ENCODE measurements around the gene CDC42BPA.
A peak's percentile ranks its signal among the peaks of the same experiment; 100 is the strongest.
"Not testable (repeated sequence)": the region's sequence is repeated elsewhere in the genome, so short reads cannot be mapped to it uniquely, and the experiment has no call there.

Gene CDC42BPA

DNA sequence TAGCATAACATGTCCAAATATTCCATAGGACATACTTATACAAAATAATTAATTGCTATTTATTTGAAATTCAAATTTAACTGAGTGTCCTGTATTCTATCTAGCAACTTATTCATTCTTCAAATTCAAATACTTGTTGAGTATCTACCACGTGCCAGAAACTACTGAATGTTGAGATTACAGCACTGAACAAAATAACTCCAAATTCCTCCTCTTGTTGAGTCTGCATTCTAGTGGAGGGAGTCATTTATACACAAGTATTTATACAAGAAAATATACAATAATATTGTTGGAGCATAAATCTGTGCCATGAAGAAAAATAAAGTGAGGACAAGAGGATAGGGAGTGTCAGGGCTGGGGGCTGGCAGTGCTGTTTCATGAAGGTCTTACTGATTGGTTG lies 43.7 kb upstream of the CDC42BPA start:
- H3K4me3 ChIP-seq (ENCODE audit: control insufficient read depth, low read depth, low read length), result no peak overlapping the region
- TF ChIP-seq, protein P1, sequence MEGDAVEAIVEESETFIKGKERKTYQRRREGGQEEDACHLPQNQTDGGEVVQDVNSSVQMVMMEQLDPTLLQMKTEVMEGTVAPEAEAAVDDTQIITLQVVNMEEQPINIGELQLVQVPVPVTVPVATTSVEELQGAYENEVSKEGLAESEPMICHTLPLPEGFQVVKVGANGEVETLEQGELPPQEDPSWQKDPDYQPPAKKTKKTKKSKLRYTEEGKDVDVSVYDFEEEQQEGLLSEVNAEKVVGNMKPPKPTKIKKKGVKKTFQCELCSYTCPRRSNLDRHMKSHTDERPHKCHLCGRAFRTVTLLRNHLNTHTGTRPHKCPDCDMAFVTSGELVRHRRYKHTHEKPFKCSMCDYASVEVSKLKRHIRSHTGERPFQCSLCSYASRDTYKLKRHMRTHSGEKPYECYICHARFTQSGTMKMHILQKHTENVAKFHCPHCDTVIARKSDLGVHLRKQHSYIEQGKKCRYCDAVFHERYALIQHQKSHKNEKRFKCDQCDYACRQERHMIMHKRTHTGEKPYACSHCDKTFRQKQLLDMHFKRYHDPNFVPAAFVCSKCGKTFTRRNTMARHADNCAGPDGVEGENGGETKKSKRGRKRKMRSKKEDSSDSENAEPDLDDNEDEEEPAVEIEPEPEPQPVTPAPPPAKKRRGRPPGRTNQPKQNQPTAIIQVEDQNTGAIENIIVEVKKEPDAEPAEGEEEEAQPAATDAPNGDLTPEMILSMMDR (conservative IDR thresholded peaks at IDR 0.05; ENCODE audit: control insufficient read depth, insufficient read depth, low read depth, low read length), result no peak
- no peak for DNase-seq (ENCODE audit: low read depth)

DNA sequence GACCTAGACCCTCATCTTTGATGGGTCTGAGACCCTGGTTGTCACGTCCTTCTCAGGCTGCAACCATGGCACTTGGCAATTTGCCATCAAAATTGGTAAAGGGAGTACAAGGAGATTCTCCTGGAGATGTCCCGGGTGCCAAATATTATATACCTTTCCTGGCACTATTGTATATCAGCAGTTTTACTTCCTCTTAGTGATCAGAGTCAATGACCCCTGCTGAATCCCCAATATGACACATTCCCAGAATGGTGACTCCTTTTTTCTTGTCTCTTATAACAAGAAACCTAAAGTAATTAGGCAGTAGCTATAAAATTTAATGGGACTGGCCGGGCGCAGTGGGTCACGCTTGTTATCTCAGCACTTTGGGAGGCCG lies 39.6 kb upstream of the CDC42BPA start:
- TF ChIP-seq, protein P1 (conservative IDR thresholded peaks at IDR 0.05; ENCODE audit: control insufficient read depth, insufficient read depth, low read depth, low read length), result no peak
- no peak for DNase-seq (ENCODE audit: low read depth)
- no peak overlapping the region for H3K4me3 ChIP-seq (ENCODE audit: control insufficient read depth, low read depth, low read length)

DNA sequence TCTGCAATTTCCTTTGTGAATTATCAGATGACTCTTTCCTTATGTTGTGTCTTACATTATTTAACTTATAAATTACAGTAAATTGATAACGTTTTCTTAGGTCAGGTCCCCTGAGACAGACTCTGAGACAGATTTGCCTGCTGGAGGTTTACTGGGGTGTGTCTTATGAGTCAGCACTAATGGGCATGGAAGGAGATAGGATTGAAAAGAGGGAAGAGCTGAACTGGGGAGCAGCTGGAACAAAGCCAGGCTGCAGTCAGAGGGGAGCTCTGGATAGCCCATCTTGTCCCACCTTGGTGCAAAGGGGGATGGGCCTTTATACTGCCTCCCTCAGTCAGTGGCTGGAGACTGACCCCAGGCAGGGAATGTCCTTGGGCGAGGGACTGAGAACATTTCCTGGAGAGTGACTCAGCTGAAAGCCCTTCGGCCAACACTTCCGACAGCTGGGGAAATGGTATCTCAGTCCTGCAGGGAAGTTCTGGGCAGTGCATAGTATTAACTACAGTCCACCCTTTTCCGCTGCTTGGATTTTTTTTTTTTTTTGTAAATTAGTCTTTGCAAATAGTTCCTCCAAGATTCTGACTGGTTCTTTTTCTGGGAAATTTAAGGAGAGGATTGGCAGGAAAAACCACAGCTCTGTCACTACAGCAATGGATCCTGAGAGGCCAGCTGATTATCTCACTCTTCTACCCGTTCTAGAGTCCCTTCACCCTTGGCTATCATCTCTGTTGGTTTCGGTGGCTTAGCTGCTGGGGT lies 39.1 kb upstream of the CDC42BPA start:
- DNase-seq (ENCODE audit: low read depth), result peak; percentile 85
- H3K4me3 ChIP-seq (ENCODE audit: control insufficient read depth, low read depth, low read length), result no peak overlapping the region
- TF ChIP-seq, protein P1 (conservative IDR thresholded peaks at IDR 0.05; ENCODE audit: control insufficient read depth, insufficient read depth, low read depth, low read length), result no peak

DNA sequence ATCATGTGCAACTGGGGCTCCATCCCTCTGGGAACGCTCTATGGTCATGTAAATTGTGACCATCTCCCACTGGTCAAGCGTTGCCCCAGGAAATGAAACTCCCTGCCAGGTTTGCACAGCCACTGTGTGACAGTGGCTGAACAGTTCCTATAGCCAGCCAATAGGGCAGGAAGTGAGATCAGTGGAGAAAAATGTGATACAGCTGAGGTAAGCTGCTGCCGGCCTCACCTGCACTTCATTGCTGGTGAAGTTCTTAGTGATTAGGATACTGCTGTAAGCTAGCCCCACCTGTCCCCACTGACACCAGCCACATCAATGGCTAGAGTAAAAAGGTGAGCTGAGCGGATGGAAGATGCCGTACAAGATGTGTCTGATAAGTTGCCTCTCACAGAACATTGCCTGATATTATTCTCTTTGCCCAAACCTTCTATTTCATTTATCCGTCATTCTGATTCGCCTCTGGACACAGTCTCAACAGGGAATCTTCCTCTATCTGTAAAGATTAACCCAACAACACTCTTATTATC lies 38.4 kb upstream of the CDC42BPA start:
- DNase-seq (ENCODE audit: low read depth), result no peak
- no peak overlapping the region for H3K4me3 ChIP-seq (ENCODE audit: control insufficient read depth, low read depth, low read length)
- TF ChIP-seq, protein P1 (conservative IDR thresholded peaks at IDR 0.05; ENCODE audit: control insufficient read depth, insufficient read depth, low read depth, low read length), result no peak

DNA sequence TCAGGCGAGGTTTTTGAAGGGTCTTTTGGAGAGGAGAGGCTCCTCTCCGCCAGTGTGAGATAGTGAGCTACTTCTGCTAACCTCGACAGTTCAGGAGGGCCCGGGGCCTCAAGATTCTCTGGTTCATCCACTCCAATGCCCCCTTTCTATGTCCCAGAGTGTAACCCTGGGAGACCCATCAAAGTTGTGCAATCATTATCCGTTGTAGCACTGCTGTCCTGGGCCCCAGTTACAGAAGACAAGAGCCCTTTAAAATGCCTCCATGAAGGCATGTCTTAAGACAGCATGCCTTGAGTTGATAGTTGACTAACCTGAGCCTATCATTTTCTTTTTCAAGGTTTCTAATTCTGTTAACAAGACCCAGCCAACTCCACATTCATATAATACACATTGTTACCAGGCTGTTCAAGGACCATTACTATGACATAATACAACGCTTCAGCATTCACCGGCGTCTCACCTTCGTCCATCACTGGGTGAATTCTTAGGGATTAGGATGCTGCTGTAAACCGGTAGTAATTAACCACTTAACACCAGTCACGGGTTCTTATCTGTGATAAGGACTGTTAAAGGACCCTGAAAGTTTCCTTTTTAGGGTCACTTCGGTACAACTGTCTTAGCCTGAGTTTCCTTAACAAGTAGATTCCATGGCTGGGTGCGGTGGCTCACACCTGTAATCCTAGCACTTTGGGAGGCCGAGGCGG lies 37.4 kb upstream of the CDC42BPA start:
- TF ChIP-seq, protein P1 (conservative IDR thresholded peaks at IDR 0.05; ENCODE audit: control insufficient read depth, insufficient read depth, low read depth, low read length), result no peak
- no peak for DNase-seq (ENCODE audit: low read depth)
- no peak overlapping the region for H3K4me3 ChIP-seq (ENCODE audit: control insufficient read depth, low read depth, low read length)

DNA sequence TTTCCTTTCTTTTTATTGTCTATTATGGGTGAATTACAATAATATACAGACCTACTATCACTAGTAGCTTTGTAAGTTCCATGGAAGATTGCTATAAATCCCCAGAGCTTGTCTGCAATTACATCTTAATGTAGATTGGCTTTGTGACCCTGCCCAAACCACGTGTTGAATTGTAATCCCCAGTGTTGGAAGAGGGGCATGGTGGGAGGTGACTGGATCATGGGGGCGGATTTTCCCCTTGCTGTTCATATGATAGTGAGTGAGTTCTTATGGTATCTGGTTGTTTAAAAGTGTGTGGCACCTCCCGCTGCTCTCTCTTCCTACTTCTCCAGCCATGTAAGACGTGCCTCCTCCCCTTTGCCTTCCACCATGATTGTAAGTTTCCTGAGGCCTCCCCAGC lies 34.9 kb upstream of the CDC42BPA start:
- no peak overlapping the region for H3K4me3 ChIP-seq (ENCODE audit: control insufficient read depth, low read depth, low read length)
- TF ChIP-seq, protein P1 (conservative IDR thresholded peaks at IDR 0.05; ENCODE audit: control insufficient read depth, insufficient read depth, low read depth, low read length), result no peak
- no peak for DNase-seq (ENCODE audit: low read depth)

DNA sequence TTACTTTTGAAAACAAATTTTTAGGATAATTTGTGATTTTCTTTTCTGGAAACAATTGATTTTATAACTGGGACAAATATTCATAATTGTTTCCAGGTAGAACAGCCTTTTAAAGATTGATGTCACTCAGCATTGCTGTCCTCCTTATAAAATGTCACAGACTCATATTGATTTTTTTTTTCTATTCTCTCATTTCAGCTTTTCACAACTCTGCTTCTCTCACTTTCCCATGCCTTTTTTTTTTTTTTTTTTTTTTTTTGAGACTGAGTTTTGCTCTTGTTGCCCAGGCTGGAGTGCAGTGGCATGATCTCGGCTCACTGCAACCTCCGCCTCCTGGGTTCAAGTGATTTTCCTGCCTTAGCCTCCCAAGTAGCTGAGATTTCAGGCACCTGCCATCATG lies 33.9 kb upstream of the CDC42BPA start:
- H3K4me3 ChIP-seq (ENCODE audit: control insufficient read depth, low read depth, low read length); DNase-seq (ENCODE audit: low read depth): not testable (repeated sequence)
